GM23248 (cell line): ENCODE data around the gene TTC32. TPM values are rescaled to one million over a fixed set of nuclear protein-coding genes. Genes with fewer than 3 reads are reported as not detected.

Experiments used
- DNase-seq: peaks from one replicate; pipeline ENCODE4 v3.0.0-alpha.2; 2015
- H2AFZ ChIP-seq: fragments of 200-600 bp; sonication (generic); 2 replicates; pipeline ENCODE4 v1.6.1; 2016; ENCODE audit warnings: antibody characterized with exemption
- H3F3A ChIP-seq: fragments of 200-600 bp; sonication (generic); 2 replicates; pipeline ENCODE4 v1.6.1; 2016; ENCODE audit warnings: mild to moderate bottlenecking, antibody characterized with exemption, mixed run types; ENCODE audit not compliant: insufficient read depth
- H3K27ac ChIP-seq: fragments of 200-600 bp; sonication (generic); 2 replicates; pipeline ENCODE4 v1.5.1; 2016; ENCODE audit warnings: mild to moderate bottlenecking
- H3K27me3 ChIP-seq: fragments of 200-600 bp; sonication (generic); replicated peaks from 2 replicates; pipeline ENCODE4 v1.6.1; 2016; ENCODE audit warnings: mild to moderate bottlenecking; ENCODE audit not compliant: insufficient read depth
- H3K36me3 ChIP-seq: fragments of 200-600 bp; sonication (generic); 2 replicates; pipeline ENCODE4 v1.6.1; 2016; ENCODE audit warnings: low read depth, mild to moderate bottlenecking
- H3K4me1 ChIP-seq: fragments of 200-600 bp; sonication (generic); 2 replicates; pipeline ENCODE4 v1.6.1; 2016; ENCODE audit warnings: mild to moderate bottlenecking; ENCODE audit not compliant: insufficient read depth
- H3K4me2 ChIP-seq: fragments of 200-600 bp; sonication (generic); one replicate; pipeline ENCODE4 v1.6.1; 2016; ENCODE audit warnings: mild to moderate bottlenecking; ENCODE audit not compliant: unreplicated experiment
- H3K4me3 ChIP-seq: fragments of 200-600 bp; sonication (generic); 2 replicates; pipeline ENCODE4 v1.5.1; 2016; ENCODE audit warnings: mild to moderate bottlenecking
- H3K79me2 ChIP-seq: fragments of 200-600 bp; sonication (generic); 2 replicates; pipeline ENCODE4 v1.6.1; 2016; ENCODE audit warnings: mild to moderate bottlenecking; ENCODE audit not compliant: insufficient read depth
- H3K9ac ChIP-seq: fragments of 200-600 bp; sonication (generic); 2 replicates; pipeline ENCODE4 v1.6.1; 2016; ENCODE audit warnings: mild to moderate bottlenecking
- H3K9me2 ChIP-seq: fragments of 200-600 bp; sonication (generic); 2 replicates; pipeline ENCODE4 v1.6.1; 2016; ENCODE audit warnings: mixed run types, mild to moderate bottlenecking, moderate library complexity; ENCODE audit not compliant: insufficient read depth
- H3K9me3 ChIP-seq: fragments of 200-600 bp; sonication (generic); one replicate; pipeline ENCODE4 v1.6.1; 2017; ENCODE audit warnings: low read depth
- H4K20me1 ChIP-seq: fragments of 200-600 bp; sonication (generic); 2 replicates; pipeline ENCODE4 v1.6.0; 2016; ENCODE audit not compliant: insufficient read depth
- EZH2 ChIP-seq: fragments of 200-600 bp; sonication (generic); IDR thresholded peaks from 2 replicates; pipeline ENCODE4 v1.6.1; 2018; ENCODE audit warnings: antibody characterized with exemption, mild to moderate bottlenecking; ENCODE audit not compliant: insufficient read depth, poor library complexity, severe bottlenecking
- EZH2phosphoT487 ChIP-seq: fragments of 200-600 bp; sonication (generic); IDR thresholded peaks from 2 replicates; pipeline ENCODE4 v1.6.1; 2018; ENCODE audit warnings: antibody characterized with exemption, moderate library complexity, mild to moderate bottlenecking, low read depth; ENCODE audit not compliant: insufficient read depth
- WGBS, 2 experiments: methylation state at CpG; one replicate each; pipeline ENCODE4 v1.1.6; 2015 to 2017; ENCODE audit warnings: low lambda C conversion rate in 2 of 2, low coverage in 1 of 2; ENCODE audit errors: missing lambda C conversion rate in 2 of 2; 5-methylcytosine and 5-hydroxymethylcytosine counted together
- in situ Hi-C: fragments of 300-500 bp; cut with MboI; formaldehyde crosslinking; loops from 2 replicates; pipeline ENCODE4 v1.15.0; 2020
- polyA plus RNA-seq: library from polyadenylated mRNA; unstranded; fragments of >200 nt; fragmentation: Nextera tagmentation; extraction: Ambion mirVana; gene quantifications from 2 replicates; pipeline ENCODE4 v1.2.1, GENCODE V29; 2016
- total RNA-seq: library from RNA; depleted of rRNA; stranded (reverse); fragments of >200 nt; shearing (Covaris generic); gene quantifications from 2 replicates; pipeline ENCODE4 v1.2.3, GENCODE V29; 2014

TTC32 gene
- total and polyA plus RNA-seq, 2 experiments from 2014 or later: 1.5 to 6.8 TPM

- Histone ChIP-seq H3K27me3 (no peaks in the 10 kb centered on the region), H3K4me3 (no peak overlapping the region), H3K9ac (no peak overlapping the region), H2AFZ (no peak overlapping the region), H3K79me2 (no peaks in the 10 kb centered on the region), H3F3A (no peaks in the 10 kb centered on the region), H3K36me3 (no peaks in the 10 kb centered on the region), H3K27ac (no peak overlapping the region), H4K20me1 (no peaks in the 10 kb centered on the region), H3K9me3 (no peaks in the 10 kb centered on the region), H3K9me2 (no peaks in the 10 kb centered on the region), H3K4me1 (peaks cover 4% of the 10 kb centered on the region; the same call in 1 of the 2 replicates), H3K4me2 (no peak overlapping the region)
- WGBS, 2 experiments: 87 to 91% methylated on average over 2 of the region's 2 CpGs
- in situ Hi-C loops: loop anchor here (10.0 to 25.0 kb wide), 4 partner anchors 979 to 1452 kb away; no protein-coding TSS in a partner anchor
- no peak for DNase-seq
- TF ChIP-seq EZH2phosphoT487 (no peak), EZH2 (no peak)
These were observed 35.0 kb downstream of the TTC32 start for GRCh38 chr2:19866771-19867170.

GRCh38 chr2:19865151-19865550 is 36.6 kb downstream of the TTC32 start:
- H3K27ac ChIP-seq: no peak overlapping the region
- H3K9me3 ChIP-seq: no peaks in the 10 kb centered on the region
- no peak overlapping the region for H3K9ac ChIP-seq
- TF ChIP-seq EZH2phosphoT487: no peak
- TF ChIP-seq EZH2: no peak
- no peak for DNase-seq
- H3F3A ChIP-seq: no peaks in the 10 kb centered on the region
- H3K27me3 ChIP-seq: no peaks in the 10 kb centered on the region
- no peaks in the 10 kb centered on the region for H3K36me3 ChIP-seq
- no peaks in the 10 kb centered on the region for H3K9me2 ChIP-seq
- H3K79me2 ChIP-seq: no peaks in the 10 kb centered on the region
- no peak overlapping the region for H2AFZ ChIP-seq
- WGBS, 2 experiments: 79 to 92% methylated on average over 2 of the region's 2 CpGs
- no peak overlapping the region for H3K4me2 ChIP-seq
- H3K4me3 ChIP-seq: no peak overlapping the region
- no peaks in the 10 kb centered on the region for H4K20me1 ChIP-seq
- in situ Hi-C loops: loop anchor here (10.0 to 25.0 kb wide), 4 partner anchors 978 to 1450 kb away; no protein-coding TSS in a partner anchor
- peaks cover 4% of the 10 kb centered on the region; the same call in 1 of the 2 replicates for H3K4me1 ChIP-seq

DNA sequence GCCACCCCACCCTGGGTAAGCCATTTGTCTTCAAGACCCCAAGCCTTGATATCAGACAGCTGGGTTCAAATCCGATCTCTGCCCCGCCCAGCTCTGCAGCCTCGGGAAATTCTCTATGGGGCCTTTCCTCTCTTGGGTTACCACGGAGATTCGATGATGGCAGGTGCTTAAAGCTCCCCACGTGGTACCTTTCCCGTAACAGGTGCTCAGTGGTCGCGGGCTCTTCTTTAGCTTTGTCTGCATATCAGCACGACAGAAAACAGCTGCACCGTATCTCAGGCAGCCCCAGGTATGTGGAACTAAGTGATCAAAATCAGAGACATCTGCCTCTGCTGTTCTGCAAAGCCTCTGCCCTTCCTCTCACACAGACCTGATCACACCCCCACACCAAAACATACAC is 37.4 kb downstream of the TTC32 start:
- no peaks in the 10 kb centered on the region for H4K20me1 ChIP-seq
- no peak overlapping the region for H3K4me2 ChIP-seq
- H3K36me3 ChIP-seq: no peaks in the 10 kb centered on the region
- DNase-seq: no peak
- peaks cover 4% of the 10 kb centered on the region; the same call in 1 of the 2 replicates for H3K4me1 ChIP-seq
- H3F3A ChIP-seq: no peaks in the 10 kb centered on the region
- WGBS, 2 experiments: 81 to 86% methylated on average over 11 of the region's 11 CpGs
- no peaks in the 10 kb centered on the region for H3K79me2 ChIP-seq
- H3K9me3 ChIP-seq: no peaks in the 10 kb centered on the region
- no peak overlapping the region for H3K4me3 ChIP-seq
- no peak overlapping the region for H3K9ac ChIP-seq
- in situ Hi-C loops: loop anchor here (5.0 to 25.0 kb wide), 5 partner anchors 492 to 1450 kb away; no protein-coding TSS in a partner anchor
- TF ChIP-seq EZH2phosphoT487 (no peak), EZH2 (no peak)
- no peaks in the 10 kb centered on the region for H3K27me3 ChIP-seq
- no peak overlapping the region for H2AFZ ChIP-seq
- no peaks in the 10 kb centered on the region for H3K9me2 ChIP-seq
- H3K27ac ChIP-seq: no peak overlapping the region

DNA sequence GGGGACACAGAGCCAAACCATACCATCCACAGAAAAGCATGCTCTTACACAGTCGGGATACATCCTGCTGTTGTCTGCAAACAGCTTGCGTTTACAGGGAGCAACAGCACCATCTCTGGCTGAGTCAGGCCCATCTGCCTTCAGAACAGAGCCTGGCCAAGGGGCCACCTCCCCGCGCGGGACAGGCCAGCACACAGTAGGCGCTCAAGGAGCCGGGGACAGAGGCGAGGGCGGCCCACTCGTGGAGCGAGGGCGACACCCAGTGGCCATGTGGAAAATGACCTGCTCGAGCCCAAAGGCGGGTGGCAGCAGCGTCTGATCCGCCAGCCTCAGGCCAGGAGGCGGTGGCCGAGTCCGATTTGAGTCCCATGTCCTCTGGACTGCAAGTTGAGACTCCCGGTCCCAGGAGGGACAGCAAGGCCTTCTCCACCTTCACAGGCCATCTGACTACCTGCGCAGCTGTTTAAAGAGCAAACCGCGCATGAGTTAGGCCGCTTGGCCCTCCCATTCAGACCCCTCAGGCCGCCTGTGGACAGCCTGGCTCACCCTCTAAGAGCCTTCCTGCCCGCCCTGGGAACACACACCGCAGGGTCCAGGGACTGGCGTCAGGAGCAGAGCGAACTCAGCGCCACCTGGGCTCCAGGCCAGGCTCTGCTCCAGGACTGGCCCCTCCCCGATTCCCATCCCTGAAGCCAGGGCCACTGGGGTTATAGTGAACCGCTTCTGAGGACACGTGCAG is 38.3 kb downstream of the TTC32 start:
- H4K20me1 ChIP-seq: no peaks in the 10 kb centered on the region
- DNase-seq: peak; percentile 70
- peaks cover 3% of the 10 kb centered on the region; the same call in 1 of the 2 replicates for H3K4me1 ChIP-seq
- no peaks in the 10 kb centered on the region for H3K9me3 ChIP-seq
- no peaks in the 10 kb centered on the region for H3K36me3 ChIP-seq
- H3K9ac ChIP-seq: no peak overlapping the region
- H3K4me2 ChIP-seq: peak overlapping the region; percentile 7
- 29 to 31% methylated on average over 30 to 33 of the region's 33 CpGs for WGBS, 2 experiments
- H3K79me2 ChIP-seq: no peaks in the 10 kb centered on the region
- H3K4me3 ChIP-seq: no peak overlapping the region; the same call in 1 of the 2 replicates
- no peak overlapping the region for H2AFZ ChIP-seq
- H3K27ac ChIP-seq: no peak overlapping the region
- H3K9me2 ChIP-seq: no peaks in the 10 kb centered on the region
- TF ChIP-seq EZH2 (no peak), EZH2phosphoT487 (no peak)
- H3K27me3 ChIP-seq: no peaks in the 10 kb centered on the region
- in situ Hi-C loops: loop anchor here (5.0 to 25.0 kb wide), 5 partner anchors 491 to 1449 kb away; no protein-coding TSS in a partner anchor
- no peaks in the 10 kb centered on the region for H3F3A ChIP-seq
